ENCODE data around the gene RASAL2.

- no peak for TF ChIP-seq CTCF (IDR thresholded peaks at IDR 0.05)
- no peak for TF ChIP-seq EP300 (IDR thresholded peaks at IDR 0.05)
- TF ChIP-seq POLR2AphosphoS5 (IDR thresholded peaks at IDR 0.05) = no peak
- no peak for TF ChIP-seq POLR2A (IDR thresholded peaks at IDR 0.05)
These were observed 397.1 kb downstream of the RASAL2 start for GRCh38 chr1:178490967-178491366.
